Prostate gland (tissue), 2 donors: ENCODE results near the gene TMEM161B.

ENCODE experiments used
- CTCF ChIP-seq, 4 experiments: fragments of 200-600 bp in 2 of 4; fragments of 450-650 bp in 2 of 4; sonication (generic) in 2 of 4; IDR thresholded peaks; 1 replicate in 3 of 4; 2 replicates in 1 of 4; pipeline ENCODE4 v1.5.1; 2016 to 2019; ENCODE audit warnings: antibody characterized with exemption in 4 of 4, mild to moderate bottlenecking in 2 of 4, moderate library complexity in 2 of 4
- POLR2A ChIP-seq: fragments of 450-650 bp; IDR thresholded peaks from one replicate; pipeline ENCODE4 v1.6.1; 2016; ENCODE audit warnings: antibody characterized with exemption, mild to moderate bottlenecking
- POLR2AphosphoS5 ChIP-seq: sonication (generic); formaldehyde crosslinking; IDR thresholded peaks from one replicate; pipeline ENCODE4 v1.6.1; 2017; ENCODE audit warnings: antibody characterized with exemption

GRCh38 chr5:88269222-88269771 lies 652 bp upstream of the TMEM161B start:
- TF ChIP-seq POLR2A (no peak), CTCF (IDR thresholded peaks at IDR 0.05) (no peak), POLR2AphosphoS5 (no peak)
